NCI-H1694 treated with DMSO at 0.1 percent for 48 hours (cell line): ENCODE measurements around the gene TAF1C.

Experiments used
- DNase-seq: peaks from one replicate; lab custom pipeline; 2025; lab: John Stamatoyannopoulos, UW

TAF1C gene

DNA sequence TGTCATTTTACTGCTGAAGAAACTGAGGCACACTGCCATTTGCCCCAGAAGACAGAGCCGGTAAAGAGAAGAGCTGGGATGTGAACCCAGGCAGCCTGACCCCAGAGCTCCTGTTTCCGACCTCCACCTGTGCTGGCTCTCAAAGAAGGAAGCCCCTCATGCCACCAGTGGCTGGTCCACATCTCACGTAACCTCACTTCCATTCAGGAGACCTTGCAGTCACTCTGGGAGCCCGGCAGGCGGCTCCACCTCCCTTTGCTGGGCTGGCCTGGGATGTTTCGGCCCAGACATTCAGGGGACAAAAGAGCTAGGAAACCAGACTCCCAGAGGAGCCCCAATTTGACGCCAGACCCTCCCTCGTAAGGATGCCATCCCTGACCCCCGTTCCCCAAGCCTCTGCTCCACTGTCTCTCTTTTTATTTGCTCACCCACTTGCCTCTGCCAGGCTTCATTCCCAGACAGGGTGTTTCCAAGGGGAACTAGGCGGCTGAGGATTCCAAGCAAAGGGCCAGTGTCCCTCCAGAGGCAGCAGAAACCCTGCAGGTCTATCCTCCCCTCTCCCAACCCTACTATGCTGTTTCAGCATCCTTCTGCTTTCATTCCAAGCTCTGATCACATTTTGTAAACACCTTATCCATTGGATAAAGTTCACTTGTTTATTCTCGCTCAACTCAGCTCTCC lies 2.8 kb downstream of the TAF1C start:
- peak; percentile 11 for DNase-seq

DNA sequence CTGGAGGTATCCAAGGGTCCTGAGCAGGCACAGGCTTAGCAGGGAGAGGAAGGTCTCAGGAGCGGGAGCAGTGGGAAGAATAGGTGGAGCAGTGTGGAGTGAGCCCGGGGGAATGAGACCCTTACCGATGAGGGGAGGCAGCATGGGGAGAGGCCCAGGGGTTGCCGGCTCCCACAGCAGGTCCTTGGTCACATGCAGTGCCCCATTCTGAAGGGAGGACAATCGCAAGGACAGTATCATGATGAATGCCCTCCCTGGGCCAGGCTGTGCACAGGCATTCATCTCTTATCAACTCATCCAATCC lies 3.3 kb downstream of the TAF1C start:
- DNase-seq: no peak

DNA sequence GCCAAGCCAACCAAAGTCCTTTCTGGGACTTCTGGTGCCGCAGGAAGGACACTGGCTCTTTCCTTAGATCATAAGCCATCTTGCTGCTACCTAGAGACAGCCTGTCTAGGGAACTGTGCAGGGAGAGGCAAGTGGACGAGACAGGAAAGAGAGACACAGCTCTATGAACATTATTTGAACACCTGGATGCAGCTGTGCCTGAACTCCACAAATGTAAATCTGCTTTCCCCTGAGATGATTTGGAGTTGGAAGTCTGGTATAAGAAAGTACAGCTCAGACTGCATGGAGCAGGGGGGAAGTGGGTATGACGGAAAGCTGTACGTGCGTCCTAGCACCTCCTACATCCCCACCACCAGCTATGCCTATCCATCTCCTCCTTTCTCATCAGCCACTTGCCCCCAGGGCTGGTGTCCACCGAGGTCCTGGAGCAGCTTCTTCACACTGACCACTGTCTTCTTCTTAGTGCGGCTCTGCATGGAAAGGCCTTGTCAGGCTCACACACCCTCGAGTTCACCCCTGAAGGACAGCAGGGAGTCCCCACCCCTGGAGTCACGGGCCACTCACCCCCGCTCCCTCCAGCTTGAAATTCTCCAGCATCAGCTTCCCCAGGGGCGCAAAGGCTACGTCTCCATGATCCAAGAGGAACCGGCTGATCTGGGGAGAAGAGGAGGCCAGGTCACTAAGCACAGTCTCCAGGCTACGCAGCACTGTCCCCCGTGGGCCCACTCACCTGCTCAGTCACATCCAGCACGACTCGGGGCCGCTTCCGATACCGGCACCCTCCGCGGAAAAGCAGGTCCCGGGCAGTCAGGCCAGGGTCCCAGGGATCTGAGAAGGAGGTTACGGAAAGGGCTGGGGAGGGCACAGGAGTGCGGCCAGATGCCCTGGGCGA lies 3.9 kb downstream of the TAF1C start:
- no peak for DNase-seq

DNA sequence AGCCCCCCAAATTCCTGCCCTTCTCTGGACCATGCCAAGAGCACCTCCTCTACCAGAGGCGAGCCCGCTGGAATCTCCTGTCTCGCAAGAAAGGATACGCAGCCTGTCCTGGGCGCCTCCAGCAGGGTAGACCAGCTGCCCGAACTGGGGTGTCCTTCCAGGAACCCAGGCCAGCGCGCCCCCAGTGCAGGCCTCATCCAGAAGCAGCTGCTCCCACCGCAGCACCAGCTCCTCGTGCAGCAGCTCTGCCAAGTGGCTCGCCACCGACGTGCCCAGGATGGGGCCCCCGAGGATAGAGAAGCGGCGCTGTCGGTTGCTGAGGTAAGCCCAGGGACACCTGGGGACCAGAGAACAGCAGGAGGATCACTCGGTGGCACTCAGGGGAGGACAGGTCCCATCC lies 4.8 kb downstream of the TAF1C start:
- DNase-seq: no peak

DNA sequence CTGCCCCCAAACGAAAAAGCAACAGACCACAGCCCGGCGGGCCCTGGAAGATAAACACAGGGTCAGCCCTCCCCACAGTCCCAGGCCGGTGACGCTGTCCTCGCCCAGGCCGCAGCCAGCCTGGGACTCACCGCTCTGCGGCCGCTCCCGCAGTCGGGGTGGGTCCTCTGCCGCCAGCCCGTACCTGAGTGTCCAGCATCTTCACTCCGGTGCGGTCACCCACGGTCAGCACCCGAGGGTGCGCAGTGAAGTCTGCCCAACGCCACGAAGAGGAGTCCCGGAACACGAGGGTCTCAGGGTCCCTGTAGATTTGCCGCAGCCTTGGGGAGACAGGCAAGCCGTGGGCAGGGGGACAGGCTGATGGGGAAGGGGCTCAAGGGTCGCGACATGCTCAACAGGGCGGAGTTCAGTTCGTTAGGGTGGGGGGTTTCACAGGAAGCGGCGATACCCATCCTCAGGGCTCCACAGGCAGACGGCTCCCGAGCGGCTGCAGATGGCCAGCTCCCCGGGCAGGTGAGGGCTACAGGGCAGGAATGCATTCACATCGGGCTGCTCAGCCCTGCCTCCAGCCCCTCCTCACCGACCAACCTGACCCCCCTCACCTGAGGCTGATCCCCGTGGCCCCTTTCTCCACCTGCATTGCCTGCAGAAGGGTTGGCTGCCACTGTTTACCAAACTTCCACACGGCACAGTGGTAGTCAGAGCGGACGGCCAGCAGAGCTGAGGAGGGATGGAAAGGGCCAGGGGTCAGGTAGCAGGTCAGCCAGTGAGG lies 5.5 kb downstream of the TAF1C start:
- DNase-seq: no peak

DNA sequence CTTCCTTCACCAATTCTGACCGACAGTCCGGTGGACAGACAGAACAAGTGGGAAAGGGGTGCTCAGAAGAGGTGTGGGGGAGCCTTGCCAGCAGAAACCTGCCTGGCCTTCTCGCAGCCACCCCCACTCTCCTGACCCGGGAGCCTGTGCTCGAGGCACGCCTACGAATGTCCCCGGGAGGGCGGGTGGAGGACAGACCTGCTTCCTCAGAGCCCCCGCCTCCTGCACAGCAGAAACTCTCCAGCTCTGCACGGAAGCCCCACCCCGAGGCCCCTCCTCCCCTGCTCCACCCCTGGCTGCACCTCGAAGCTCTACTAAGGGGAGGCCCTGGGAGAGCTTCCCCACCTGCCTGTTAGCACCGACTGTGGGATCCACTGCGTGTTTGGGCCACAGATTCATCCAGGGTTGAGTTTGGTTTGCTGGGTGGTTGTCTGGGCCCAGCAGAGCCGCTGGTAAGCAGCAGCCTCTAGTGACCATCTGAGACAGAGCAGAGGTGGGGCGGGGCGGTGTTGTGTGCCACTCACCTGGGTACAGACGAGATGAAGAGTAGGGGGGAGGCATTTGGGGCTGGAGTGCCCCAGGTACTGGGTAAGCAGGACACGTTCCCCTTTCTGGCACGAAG lies 6.2 kb downstream of the TAF1C start:
- DNase-seq: no peak

DNA sequence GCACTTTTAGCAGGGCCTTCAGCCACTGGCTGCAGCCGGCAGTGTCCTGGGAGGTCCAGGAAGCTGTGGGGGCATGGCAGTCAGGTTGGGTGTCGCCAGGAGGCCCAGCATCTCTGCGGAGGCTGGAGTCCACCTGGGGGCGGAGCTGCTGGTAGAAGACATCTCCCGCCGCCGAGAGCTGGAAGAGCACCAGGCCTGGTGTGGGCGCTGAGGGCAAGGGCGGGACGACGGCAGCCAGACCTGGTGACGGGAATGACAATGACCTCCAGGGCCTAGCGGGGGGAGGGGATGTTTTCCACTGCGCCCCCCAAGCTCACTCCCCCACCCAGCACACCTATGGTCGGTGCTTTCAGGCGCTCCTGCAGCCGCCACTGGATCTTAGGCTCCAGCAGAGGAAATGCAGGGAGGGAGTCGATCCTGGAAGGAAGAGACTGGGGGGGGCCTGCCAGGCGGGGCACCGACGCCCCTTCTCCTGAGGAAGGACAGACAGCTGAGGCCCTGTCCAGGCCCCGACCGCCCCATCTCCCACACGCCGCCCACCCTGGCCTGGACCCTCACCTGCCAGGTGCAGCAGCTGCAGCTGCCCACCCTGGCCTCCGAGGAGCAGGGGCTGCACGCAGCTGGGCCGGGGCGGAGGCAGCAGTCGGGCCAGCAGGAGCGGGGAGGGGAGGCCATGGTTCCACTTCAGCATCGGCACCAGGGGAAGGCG lies 7.1 kb downstream of the TAF1C start:
- no peak for DNase-seq

DNA sequence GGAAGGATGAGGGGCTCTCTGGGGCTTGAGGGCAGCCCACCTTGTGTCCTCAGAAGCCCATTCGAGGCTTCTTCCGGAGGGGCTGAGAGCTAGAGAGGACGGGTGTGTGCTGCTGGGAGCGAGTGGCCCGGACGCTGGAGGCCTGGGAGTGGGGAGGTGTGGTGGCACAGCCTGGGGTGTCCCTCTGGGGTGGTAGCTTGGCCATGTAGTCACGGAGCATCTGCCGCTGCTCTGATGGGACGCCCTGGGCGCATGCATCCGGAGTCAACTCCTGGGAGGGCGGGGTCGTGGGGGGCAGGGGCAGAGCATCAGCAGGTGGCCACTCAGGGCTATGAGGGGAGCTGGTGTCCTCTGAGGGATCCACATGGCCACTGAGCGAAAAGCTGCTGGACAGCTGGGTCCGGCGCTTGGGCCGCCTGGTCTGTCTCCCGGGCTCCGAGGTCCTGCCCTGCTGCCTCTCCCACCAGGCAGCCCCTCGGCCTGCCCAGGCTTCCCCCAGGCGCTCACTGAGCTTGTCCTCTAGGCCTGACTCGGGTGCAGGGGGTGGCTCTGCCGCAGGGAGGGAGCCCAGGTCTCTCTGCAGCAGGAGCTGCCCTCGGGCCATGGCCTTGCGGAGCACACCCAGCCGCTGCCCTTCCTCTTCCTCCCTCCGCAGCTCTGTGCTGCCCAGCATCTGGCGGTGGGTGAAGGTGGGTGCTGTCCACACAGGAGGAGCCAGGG lies 7.8 kb downstream of the TAF1C start:
- DNase-seq: no peak

DNA sequence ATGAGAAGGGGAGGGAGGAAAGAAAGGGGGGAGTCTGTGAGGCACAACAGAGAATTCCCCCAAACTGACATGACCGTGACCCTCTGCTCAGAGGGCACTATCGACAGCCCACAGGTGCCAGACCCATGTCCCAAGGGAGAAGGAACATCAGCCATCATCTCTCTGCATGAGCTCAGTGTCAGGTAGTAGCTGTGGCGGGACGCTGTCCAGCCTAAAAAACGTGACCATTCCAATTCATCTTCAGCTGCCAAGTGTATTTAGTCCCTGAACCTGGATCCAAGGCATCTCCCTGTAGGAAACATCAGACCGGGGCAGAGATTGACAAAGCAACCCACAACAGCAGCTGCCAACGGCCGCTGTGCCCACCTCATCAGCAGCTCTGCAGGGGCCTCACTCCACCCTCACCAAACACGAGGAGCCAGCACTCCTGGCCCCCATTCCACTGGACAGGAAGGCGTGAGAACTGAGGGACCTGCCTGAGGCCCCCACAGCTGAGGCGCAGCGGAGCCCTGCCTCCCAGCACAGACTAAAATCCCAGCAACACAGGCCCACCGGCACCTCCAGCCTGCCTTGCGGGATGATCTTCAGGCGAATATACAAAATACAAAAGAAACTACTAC lies 8.6 kb downstream of the TAF1C start:
- no peak for DNase-seq

DNA sequence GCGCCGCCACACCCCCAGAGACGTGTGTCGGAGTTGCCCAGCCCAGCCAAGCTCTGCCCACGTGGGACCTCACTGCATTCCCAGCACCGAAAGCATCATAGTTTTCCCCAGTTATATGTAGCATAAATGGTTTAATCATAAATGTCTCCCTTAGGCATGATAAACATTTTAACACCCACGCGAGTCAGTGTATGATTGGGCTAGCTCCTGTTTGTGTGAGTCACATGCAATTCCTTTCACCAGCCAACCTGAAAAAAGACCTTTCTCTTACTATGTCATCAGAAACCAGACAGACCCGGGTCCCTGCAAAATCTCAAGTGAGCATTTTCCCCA lies 9.2 kb downstream of the TAF1C start:
- DNase-seq: no peak

DNA sequence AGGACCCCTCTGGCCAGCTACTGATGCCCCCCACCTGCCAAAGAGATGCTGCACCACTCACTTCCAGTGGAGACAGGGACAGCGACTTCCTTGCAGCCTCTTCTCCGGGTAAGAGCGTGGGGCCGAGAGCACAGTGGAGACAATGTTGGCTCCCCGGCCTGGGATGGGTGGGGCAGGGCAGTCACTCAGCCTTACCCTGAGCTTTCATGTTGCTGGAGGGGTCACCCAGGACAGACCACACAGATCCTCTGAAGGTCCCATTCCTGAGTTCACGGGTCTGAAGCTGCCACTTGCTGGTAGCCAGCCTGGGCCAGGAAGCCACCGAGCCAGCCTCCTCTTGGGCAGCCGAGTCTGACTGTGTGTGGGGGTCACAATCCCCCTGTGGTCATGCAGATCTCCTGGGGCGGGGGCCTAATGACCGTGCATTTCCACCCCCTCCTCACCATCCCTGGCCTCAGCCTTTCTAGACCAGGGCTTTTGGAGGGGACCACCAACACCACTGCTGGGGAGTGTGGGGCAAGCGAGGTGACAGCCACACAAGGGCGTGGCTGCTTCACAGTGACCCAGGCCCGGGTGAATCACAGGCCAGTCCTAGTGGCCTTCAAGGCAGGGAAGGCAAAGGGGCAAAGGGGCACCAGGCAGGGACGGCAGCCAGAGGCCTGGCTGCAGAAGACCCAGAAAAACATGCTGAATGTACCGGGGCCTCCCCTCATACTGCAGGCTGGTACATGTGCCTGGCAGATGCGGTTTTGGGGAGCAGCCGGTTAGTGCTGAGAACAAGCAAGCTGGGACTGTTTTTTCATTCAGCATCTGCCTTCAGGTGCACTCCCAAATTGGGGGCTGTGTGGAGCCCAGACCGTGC lies 10.4 kb downstream of the TAF1C start:
- DNase-seq: no peak

DNA sequence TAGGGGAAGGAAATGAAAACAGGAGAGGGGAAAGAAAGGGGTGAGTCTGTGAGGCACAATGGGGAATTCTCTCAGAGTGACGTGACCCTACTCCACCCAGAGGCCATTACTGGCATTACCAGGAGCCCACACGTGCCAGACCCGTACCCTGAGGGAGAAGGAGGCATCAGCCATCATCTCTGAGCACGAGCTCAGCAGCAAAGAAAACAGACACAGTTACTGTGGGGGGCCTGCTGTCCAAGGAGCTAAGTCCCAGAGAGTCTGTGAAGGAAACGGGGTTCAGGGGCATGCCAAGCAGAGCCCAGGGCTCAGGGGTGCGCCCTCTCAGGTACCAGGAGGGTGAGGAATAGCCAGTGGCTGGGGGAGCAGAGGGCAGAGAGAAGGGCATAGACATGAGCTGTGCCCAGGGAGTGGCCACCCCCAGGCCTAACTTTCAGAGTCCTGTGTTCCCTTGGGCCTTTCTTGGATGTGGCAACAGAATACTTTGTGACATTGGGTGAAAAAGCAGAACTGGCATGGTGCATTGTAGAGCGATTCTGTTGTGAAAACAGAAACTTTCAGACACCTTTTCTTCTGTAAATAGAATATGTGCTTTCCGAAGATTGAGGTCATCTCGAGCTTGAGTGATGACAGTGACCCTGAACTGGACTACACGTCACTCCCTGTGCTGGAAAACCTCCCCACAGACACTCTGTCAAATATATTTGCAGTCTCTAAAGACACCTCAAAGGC lies 11.3 kb downstream of the TAF1C start:
- DNase-seq: peak; percentile 51

DNA sequence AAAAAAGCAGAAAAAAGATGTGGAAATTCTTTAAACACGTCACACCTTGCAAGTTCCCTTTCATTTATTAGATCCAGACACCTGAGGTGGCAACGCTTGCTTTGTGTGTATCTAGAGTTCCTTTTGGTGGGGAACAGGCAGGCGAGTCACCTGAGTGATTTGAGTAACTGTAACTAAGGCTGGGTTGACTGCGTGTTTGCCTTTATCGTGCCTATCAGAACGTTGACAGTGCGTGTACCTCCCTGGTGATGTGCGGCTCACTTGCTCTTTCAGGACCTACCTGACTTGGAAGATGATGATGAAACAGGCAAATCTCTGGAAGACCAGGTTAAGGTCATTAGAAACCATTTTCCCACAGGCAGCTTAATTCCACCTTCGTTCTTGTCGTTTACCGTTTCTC lies 12.5 kb downstream of the TAF1C start:
- DNase-seq: no peak

DNA sequence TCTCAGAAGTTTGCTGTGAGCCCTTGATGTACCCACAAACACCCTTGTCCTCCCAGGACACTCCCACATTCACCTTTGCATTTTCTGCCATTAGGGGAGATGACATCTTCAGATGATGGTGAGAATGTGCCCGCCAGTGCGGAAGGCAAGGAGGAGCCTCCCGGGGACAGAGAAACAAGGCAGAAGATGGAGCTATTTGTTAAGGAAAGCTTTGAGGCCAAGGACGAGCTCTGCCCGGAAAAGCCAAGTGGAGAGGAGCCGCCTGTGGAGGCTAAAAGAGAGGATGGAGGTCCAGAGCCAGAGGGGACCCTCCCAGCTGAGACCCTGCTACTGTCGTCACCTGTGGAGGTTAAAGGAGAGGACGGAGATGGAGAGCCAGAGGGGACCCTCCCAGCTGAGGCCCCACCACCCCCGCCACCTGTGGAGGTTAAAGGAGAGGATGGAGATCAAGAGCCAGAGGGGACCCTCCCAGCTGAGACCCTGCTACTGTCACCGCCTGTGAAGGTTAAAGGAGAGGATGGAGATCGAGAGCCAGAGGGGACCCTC lies 17.0 kb downstream of the TAF1C start:
- DNase-seq: no peak

DNA sequence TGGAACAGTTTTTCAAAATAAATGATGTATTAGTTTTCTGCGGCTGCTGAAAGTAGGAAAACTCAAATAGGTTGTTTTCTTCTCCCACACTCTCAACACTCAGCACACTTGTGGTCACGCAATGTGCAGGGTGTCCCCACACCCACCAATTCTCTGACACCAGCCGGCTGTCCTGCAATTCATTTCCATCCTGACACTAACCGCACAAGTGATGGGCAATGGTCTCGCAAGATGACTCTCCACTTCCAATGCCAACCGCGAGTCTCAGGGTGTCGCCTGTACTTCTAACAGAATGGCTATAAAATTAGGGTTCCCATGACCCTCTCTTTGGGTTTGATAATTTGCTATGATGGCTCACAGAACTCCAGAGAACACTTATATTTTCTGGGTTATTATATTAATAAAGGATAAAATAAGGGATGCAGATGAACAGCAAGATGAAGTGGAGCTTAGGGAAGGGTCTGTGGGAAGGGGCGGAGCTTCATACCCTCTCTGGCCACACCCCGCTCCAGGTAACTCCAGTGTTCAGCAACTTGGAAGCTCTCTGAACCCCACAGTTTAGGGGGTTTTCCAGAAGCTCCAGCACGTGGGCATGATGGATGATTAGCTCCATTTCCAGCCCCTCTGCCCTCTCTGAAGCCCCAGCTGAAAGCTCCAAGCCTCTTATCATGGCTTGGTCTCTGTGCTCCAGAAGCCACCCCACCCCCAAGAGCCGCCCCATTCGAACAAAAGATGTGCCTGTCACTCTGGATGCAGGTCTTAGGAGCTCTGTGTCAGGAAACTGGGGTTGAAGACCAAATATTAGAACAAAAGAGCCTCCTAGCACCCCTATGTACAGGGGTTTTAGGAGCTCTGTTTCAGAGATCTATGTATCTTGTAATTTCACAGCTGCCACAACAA lies 19.8 kb downstream of the TAF1C start:
- DNase-seq: no peak

DNA sequence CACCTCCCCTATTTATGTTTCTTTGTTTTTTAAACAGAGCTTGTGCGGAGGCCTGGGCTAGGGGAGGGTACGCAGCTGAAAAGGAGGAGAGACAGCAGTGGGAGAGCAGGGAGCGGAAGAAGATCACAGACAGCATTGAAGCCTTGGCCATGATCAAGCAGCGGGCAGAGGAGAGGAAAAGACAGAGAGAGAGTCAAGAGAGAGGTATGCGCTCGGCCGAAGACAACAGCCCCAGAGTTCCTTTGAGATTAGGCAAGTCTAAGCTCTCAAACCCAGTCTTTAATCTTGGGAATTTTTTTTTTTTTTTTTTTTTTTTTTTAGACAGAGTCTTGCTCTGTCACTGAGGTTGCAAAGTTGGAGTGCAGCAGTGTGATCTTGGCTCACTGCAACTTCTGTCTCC lies 21.1 kb downstream of the TAF1C start:
- no peak for DNase-seq

DNA sequence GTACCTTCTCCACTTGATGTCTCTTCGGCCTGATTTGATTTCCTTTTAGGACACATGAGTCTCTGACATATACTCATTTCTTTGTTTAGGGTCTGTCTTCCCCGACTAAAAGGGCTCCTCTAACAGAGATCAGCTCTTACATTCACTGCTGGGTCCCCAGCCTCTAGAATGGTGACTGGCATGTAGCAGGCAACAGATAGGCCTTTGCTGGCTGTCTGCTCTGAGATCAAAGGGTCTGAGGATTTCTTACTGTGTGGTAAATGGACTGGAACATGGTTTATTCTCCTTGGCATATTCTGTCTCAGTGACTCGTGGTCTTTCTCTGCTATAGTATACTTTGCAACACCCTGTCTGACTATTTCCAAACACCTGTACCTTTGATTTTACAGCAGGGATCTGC lies 25.1 kb downstream of the TAF1C start:
- DNase-seq: no peak

DNA sequence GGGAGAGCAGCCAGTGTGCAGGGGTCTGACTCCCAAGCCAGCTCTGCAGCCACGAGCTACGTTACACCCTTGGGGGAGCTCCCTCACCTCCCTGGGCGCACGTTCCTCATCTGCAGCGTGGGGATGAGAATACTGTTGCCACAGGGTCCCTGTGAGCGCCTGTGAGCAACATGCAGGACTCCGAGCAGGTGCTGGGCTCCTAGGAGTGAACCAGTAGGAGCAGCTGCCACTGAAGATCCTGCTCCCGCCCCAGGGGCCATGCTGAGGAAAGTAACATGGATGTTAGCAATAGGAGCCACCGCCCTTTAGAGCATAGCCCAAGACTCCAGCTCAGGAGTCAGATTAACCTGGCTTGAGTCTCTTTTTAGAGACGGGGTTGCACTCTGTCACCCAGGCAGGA lies 25.8 kb downstream of the TAF1C start:
- no peak for DNase-seq
